ENCODE results near the gene FCMR. TPM values are rescaled to one million over a fixed set of nuclear protein-coding genes. Genes with fewer than 3 reads are reported as not detected.

Gene FCMR
- total RNA-seq, 1 experiment from 2014 or later: 1.5 TPM

- DNase-seq: no peak
- Histone ChIP-seq H3K9me3 (ENCODE audit: low read length) (peaks cover 17% of the 10 kb centered on the region), H3K36me3 (ENCODE audit: low read depth, low read length) (no peaks in the 10 kb centered on the region), H3K4me1 (ENCODE audit: insufficient read depth, low read length) (no peaks in the 10 kb centered on the region), H3K9ac (ENCODE audit: low read length) (no peak overlapping the region), H3K79me2 (ENCODE audit: low read length) (no peaks in the 10 kb centered on the region), H3K27me3 (ENCODE audit: low read length) (no peaks in the 10 kb centered on the region), H3K9me2 (replicated peaks; ENCODE audit: low read length) (no peaks in the 10 kb centered on the region), H3F3A (ENCODE audit: low read length, unreplicated experiment) (no peaks in the 10 kb centered on the region), H3K4me3 (ENCODE audit: low read length) (no peak overlapping the region), H2AFZ (ENCODE audit: low read length) (0 out of 2 replicates have a peak overlapping the region, but pooled peaks have one; percentile 9), H3K27ac (ENCODE audit: low read length) (no peak overlapping the region), H4K20me1 (ENCODE audit: low read length) (no peaks in the 10 kb centered on the region), H3K4me2 (ENCODE audit: low read length) (no peak overlapping the region)
- ATAC-seq: no peak
- no TSS peak for BruUV-seq (replicated peaks)
- CTCF ChIA-PET: no interaction called here
- TF ChIP-seq CTCF (conservative IDR thresholded peaks at IDR 0.05; ENCODE audit: low read depth, low read length) (no peak), EZH2phosphoT487 (IDR thresholded peaks at IDR 0.05; ENCODE audit: borderline replicate concordance, low read length) (no peak), EZH2 (IDR thresholded peaks at IDR 0.05; ENCODE audit: low read length, unreplicated experiment) (no peak)
- POLR2A ChIA-PET (ENCODE audit: unreplicated experiment): no interaction called here
- intact Hi-C loops (cut with micrococcal nuclease): no loop called here
Observed at GRCh38 chr1:206880314-206880713, 41.4 kb downstream of the FCMR start.

- Histone ChIP-seq H3K36me3 (ENCODE audit: low read depth, low read length) (no peaks in the 10 kb centered on the region), H3K9ac (ENCODE audit: low read length) (no peak overlapping the region), H2AFZ (ENCODE audit: low read length) (no peak overlapping the region), H3K27ac (ENCODE audit: low read length) (no peak overlapping the region), H3K9me3 (ENCODE audit: low read length) (peaks cover 17% of the 10 kb centered on the region), H3K79me2 (ENCODE audit: low read length) (no peaks in the 10 kb centered on the region), H3K9me2 (replicated peaks; ENCODE audit: low read length) (no peaks in the 10 kb centered on the region), H3K4me3 (ENCODE audit: low read length) (no peak overlapping the region), H3F3A (ENCODE audit: low read length, unreplicated experiment) (no peaks in the 10 kb centered on the region), H3K27me3 (ENCODE audit: low read length) (no peaks in the 10 kb centered on the region), H3K4me2 (ENCODE audit: low read length) (no peak overlapping the region), H4K20me1 (ENCODE audit: low read length) (no peaks in the 10 kb centered on the region), H3K4me1 (ENCODE audit: insufficient read depth, low read length) (no peaks in the 10 kb centered on the region)
- BruUV-seq (replicated peaks): no TSS peak
- TF ChIP-seq CTCF (conservative IDR thresholded peaks at IDR 0.05; ENCODE audit: low read depth, low read length) (peak; percentile 67), EZH2phosphoT487 (IDR thresholded peaks at IDR 0.05; ENCODE audit: borderline replicate concordance, low read length) (no peak)
- peak; percentile 40 for DNase-seq
- ChIA-PET CTCF (no interaction called here), POLR2A (ENCODE audit: unreplicated experiment) (no interaction called here)
- intact Hi-C loops (cut with micrococcal nuclease): no loop called here
- ATAC-seq: no peak; the same call in 1 of the 2 replicates
Observed at GRCh38 chr1:206878456-206878855, 43.3 kb downstream of the FCMR start.

GRCh38 chr1:206875752-206876377, 45.9 kb downstream of the FCMR start:
- Histone ChIP-seq H3K27me3 (ENCODE audit: low read length) (no peaks in the 10 kb centered on the region), H3K79me2 (ENCODE audit: low read length) (no peaks in the 10 kb centered on the region), H3K4me3 (ENCODE audit: low read length) (no peak overlapping the region), H3F3A (ENCODE audit: low read length, unreplicated experiment) (no peaks in the 10 kb centered on the region), H3K36me3 (ENCODE audit: low read depth, low read length) (no peaks in the 10 kb centered on the region), H3K27ac (ENCODE audit: low read length) (no peak overlapping the region), H3K4me1 (ENCODE audit: insufficient read depth, low read length) (no peaks in the 10 kb centered on the region), H4K20me1 (ENCODE audit: low read length) (no peaks in the 10 kb centered on the region), H3K9me3 (ENCODE audit: low read length) (peaks cover 17% of the 10 kb centered on the region), H3K9ac (ENCODE audit: low read length) (no peak overlapping the region), H3K4me2 (ENCODE audit: low read length) (no peak overlapping the region), H2AFZ (ENCODE audit: low read length) (no peak overlapping the region), H3K9me2 (replicated peaks; ENCODE audit: low read length) (no peaks in the 10 kb centered on the region)
- ChIA-PET CTCF (no interaction called here), POLR2A (ENCODE audit: unreplicated experiment) (no interaction called here)
- intact Hi-C loops (cut with micrococcal nuclease): no loop called here
- TF ChIP-seq EZH2phosphoT487 (IDR thresholded peaks at IDR 0.05; ENCODE audit: borderline replicate concordance, low read length) (no peak), CTCF (conservative IDR thresholded peaks at IDR 0.05; ENCODE audit: low read depth, low read length) (no peak), EZH2 (IDR thresholded peaks at IDR 0.05; ENCODE audit: low read length, unreplicated experiment) (no peak)
- ATAC-seq (no peak), DNase-seq (no peak)
- no TSS peak for BruUV-seq (replicated peaks)

Data from PC-3 (cell line).